IPS DF 19.7 (cell line): ENCODE results near the gene RBM39.
"Not testable (repeated sequence)": the region's sequence is repeated elsewhere in the genome, so short reads cannot be mapped to it uniquely, and the experiment has no call there.

Experiments
- DNase-seq: peaks from one replicate; pipeline ENCODE4 v3.0.0-alpha.2; 2013; ENCODE audit warnings: low read depth, low spot score

Gene RBM39

GRCh38 chr20:35706591-35707529 lies 35.2 kb downstream of the RBM39 start:
- not testable (repeated sequence) for DNase-seq

- DNase-seq: not testable (repeated sequence)
These were observed 36.2 kb downstream of the RBM39 start for GRCh38 chr20:35705894-35706293.

- DNase-seq: no peak
These were observed 37.4 kb downstream of the RBM39 start for GRCh38 chr20:35704514-35705261.

- no peak for DNase-seq
These were observed 39.0 kb downstream of the RBM39 start for GRCh38 chr20:35702824-35703695.

- DNase-seq: no peak
These were observed 39.8 kb downstream of the RBM39 start for GRCh38 chr20:35702051-35702823.

- DNase-seq: no peak
These were observed 41.4 kb downstream of the RBM39 start for GRCh38 chr20:35700625-35701148.

- no peak for DNase-seq
These were observed 42.0 kb downstream of the RBM39 start for GRCh38 chr20:35699957-35700624.

GRCh38 chr20:35699127-35699956 lies 42.7 kb downstream of the RBM39 start, which contains the start of the genes NFS1 and ROMO1:
TSS of gene NFS1 (minus strand) at chr20:35699352. CDS start at chr20:35699288, 64 bp downstream.
TSS of gene ROMO1 (plus strand) at chr20:35699405. CDS start at chr20:35699633, 228 bp downstream.
- DNase-seq: peak; percentile 64

GRCh38 chr20:35698298-35699126 lies 43.5 kb downstream of the RBM39 start:
- no peak for DNase-seq

GRCh38 chr20:35697696-35698297 lies 44.3 kb downstream of the RBM39 start:
- no peak for DNase-seq

GRCh38 chr20:35695978-35696377 lies 46.1 kb downstream of the RBM39 start:
- no peak for DNase-seq

GRCh38 chr20:35695245-35695749 lies 46.8 kb downstream of the RBM39 start:
- DNase-seq: no peak

- no peak for DNase-seq
These were observed 51.8 kb downstream of the RBM39 start for GRCh38 chr20:35690265-35690664.

GRCh38 chr20:35686872-35687271 lies 55.2 kb downstream of the RBM39 start:
- DNase-seq: not testable (repeated sequence)

GRCh38 chr20:35685368-35685767 lies 56.7 kb downstream of the RBM39 start:
- not testable (repeated sequence) for DNase-seq

- no peak for DNase-seq
These were observed 60.1 kb downstream of the RBM39 start for GRCh38 chr20:35681960-35682359.

GRCh38 chr20:35680452-35681183 lies 61.4 kb downstream of the RBM39 start:
- no peak for DNase-seq
